DOHH2 (cell line): ENCODE results near the gene GBA2.

Experiments
- EZH2phosphoT487 ChIP-seq: fragments of 200-600 bp; sonication (generic); IDR thresholded peaks from 2 replicates; pipeline ENCODE4 v1.6.1; 2017; ENCODE audit warnings: borderline replicate concordance, mild to moderate bottlenecking, antibody characterized with exemption, low read length, moderate library complexity, mixed read lengths
- TF ChIP-seq, protein P1 (sequence below): fragments of 200-600 bp; sonication (generic); IDR thresholded peaks from one replicate; pipeline ENCODE4 v1.5.1; 2014; ENCODE audit warnings: antibody characterized with exemption, mild to moderate bottlenecking, low read depth, low read length; ENCODE audit not compliant: poor library complexity, severe bottlenecking

DNA sequence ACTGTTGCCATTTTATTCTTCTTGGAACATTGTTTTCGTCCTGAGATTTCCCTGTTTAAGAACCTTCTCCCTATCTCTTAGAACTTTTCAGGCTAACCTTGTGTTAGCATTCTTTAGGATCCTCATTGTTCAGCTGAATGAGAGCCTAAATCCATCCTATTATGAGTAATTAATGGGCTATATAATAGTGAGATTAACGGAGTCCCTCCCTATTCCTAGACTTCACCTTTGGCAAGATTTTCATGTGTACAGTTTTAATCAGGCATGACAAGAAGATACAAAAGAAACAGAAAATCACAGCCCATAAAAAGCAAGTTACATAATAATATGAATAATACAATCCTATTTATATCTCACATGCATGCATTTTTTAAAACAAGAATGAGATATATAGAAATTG lies 14.2 kb upstream of the GBA2 start:
- TF ChIP-seq, protein P1, sequence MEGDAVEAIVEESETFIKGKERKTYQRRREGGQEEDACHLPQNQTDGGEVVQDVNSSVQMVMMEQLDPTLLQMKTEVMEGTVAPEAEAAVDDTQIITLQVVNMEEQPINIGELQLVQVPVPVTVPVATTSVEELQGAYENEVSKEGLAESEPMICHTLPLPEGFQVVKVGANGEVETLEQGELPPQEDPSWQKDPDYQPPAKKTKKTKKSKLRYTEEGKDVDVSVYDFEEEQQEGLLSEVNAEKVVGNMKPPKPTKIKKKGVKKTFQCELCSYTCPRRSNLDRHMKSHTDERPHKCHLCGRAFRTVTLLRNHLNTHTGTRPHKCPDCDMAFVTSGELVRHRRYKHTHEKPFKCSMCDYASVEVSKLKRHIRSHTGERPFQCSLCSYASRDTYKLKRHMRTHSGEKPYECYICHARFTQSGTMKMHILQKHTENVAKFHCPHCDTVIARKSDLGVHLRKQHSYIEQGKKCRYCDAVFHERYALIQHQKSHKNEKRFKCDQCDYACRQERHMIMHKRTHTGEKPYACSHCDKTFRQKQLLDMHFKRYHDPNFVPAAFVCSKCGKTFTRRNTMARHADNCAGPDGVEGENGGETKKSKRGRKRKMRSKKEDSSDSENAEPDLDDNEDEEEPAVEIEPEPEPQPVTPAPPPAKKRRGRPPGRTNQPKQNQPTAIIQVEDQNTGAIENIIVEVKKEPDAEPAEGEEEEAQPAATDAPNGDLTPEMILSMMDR: no peak
- no peak for TF ChIP-seq EZH2phosphoT487
